Stimulated activated CD8-positive, alpha-beta memory T cell treated with anti-CD3 and anti-CD28 coated beads, Interleukin-15, amount 100 ng/mL, for 24 hours (primary cell): ENCODE measurements around the gene CHST9.
"Not testable (repeated sequence)": the region's sequence is repeated elsewhere in the genome, so short reads cannot be mapped to it uniquely, and the experiment has no call there.

ENCODE experiments used
- DNase-seq: peaks from one replicate; pipeline ENCODE4 v3.0.0-alpha.2; 2020; ENCODE audit warnings: low read depth

Gene CHST9, protein sequence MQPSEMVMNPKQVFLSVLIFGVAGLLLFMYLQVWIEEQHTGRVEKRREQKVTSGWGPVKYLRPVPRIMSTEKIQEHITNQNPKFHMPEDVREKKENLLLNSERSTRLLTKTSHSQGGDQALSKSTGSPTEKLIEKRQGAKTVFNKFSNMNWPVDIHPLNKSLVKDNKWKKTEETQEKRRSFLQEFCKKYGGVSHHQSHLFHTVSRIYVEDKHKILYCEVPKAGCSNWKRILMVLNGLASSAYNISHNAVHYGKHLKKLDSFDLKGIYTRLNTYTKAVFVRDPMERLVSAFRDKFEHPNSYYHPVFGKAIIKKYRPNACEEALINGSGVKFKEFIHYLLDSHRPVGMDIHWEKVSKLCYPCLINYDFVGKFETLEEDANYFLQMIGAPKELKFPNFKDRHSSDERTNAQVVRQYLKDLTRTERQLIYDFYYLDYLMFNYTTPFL

DNA sequence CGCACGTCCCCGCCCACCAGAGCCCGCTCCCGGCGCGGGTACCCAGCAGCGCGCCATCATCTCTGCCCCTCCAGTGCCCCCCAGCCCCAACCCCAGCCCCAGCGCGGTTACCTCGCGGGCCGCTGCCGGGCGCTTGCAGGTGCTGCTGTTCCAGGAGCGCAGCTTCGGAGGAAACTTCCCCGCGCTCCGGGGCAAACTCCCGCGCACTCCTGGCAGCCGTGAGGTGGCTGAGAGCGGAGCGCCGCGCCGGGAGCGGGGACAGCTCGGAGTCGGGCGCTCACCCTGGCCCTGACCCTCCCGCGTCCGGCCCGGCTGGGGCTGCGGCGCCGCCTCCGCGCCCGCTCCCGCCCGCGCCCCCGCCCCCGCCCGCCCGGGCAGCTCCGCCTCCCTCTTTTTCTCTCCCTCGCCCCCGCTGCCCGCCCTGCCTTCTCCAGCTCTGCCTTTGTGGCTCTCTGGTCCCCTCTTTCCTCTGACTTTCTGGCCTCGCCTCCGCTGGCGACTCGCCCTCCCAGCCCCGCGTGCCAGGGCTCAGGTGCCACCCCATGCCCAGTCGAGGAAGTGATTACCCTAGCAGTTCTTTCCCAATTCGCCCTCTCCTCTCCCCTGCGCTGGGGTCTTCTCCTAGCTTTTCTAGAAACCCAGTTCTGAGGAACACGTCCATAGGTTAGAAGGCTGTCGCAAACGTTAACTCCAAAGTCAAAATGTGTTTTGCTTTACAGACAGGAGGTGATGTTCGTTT, at the start of gene CHST9:
Gene CHST9 (minus strand): TSS at position 284 of the 739 bp plus-strand sequence. CDS start 42,499 bp downstream, outside the sequence.
- no peak for DNase-seq

DNA sequence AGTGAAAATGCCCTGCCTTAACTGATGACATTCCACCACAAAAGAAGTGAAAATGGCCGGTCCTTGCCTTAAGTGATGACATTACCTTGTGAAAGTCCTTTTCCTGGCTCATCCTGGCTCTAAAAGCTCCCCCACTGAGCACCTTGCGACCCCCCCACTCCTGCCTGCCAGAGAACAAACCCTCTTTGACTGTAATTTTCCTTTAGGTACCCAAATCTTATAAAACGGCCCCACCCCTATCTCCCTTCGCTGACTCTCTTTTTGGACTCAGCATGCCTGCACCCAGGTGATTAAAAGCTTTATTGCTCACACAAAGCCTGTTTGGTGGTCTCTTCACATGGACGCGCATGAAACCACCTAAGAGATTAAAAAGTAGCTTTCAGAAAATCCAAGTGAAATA, 47.2 kb upstream of the CHST9 start:
- not testable (repeated sequence) for DNase-seq

DNA sequence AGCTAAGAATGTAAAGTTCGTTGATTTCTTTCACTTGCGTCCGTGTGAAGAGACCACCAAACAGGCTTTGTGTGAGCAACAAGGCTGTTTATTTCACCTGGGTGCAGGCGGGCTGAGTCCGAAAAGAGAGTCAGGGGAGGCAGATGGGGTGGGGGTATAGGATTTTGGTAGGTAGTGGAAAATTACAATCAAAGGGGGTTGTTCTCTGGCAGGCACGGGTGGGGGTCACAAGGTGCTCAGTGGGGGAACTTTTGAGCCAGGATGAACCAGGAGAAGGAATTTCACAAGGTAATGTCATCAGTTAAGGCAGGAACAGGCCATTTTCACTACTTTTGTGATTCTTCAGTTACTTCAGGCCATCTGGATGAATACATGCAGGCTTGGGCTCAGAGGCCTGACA, 46.6 kb upstream of the CHST9 start:
- DNase-seq = not testable (repeated sequence)

DNA sequence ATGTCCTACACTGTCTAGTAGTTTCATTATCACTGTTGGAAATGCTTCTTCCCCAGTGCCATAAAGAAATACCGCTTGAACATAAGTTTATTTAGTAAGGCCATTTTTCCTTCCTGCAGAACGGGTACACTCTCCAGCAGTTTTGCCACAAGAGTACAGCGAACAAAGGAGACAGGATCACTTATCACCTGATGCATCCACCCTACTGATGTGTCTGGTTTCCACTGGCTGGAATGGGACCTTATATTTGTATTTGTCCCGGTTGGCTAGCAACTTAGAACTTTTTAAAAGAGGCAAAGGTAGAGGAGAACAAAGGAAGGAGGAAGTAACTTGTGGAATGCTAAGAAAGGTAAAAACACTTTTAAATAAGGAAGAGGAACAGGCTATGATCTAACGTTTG, 46.1 kb upstream of the CHST9 start:
- not testable (repeated sequence) for DNase-seq

DNA sequence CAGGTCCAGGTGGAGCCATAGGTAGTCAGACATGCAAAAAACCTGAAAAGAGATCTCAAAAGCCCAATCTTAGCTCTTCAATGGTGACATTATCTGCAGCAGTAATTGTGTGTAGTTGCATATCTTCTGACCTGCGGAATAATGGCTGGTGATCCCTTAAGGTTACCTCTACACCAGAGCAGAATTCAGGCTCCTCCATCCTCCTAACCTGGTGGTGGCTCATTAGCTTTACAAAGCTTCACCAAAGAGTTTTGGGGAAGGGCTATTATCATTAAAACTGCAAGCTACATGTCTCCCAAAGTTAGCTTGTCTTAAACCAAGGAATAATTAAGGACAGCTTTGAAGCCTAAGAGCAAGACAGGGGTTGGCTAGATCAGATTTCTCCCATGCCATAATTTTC, 42.6 kb upstream of the CHST9 start:
- DNase-seq = no peak

DNA sequence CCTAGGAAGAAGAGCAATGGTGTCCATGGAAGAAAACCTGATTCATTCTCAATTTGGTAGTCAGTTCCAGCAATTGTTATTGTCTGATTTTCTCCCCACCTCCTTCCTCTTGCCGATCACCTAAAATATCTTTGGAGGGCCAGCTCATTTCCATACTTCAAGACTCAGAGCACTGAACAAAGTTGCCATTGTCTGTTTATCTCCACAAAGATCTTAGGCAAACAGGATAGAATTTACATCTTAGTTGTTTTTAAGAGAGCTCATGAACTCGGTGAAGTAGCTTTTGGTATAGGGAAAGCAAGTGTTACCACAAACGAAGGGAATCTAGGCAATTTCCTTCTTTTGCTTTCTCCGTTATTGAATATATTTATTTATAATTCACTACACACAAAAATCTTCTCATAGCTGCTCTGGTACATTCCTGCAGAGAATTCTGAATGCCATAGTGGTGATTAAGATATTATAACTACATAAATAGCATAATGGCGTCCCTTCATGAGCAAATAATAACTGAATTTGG, 41.5 kb upstream of the CHST9 start:
- DNase-seq = no peak

DNA sequence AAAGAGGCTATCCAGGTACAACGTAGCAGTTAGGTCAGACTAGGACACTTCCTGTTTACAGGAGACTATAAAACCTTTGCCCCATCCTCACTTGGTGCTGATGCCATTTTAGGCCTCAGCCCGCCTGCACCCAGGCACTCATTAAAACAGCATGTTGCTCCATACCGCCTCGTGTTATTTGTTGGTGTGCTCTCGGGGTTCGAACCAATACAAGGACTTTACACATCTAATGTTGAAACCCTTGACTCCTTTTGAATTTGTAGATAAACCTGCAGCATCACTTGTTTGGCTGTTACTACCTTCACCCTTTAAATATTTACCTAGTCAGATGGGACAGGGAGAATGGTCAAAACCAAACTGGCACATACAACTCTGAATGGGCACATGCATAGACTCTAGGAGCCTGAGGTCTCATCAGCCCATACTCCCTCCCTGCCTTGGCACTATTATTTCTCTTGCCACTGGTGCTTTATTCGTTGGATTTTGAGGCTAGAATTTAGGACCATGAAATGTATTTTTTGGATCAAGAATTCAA, 40.9 kb upstream of the CHST9 start:
- no peak for DNase-seq

DNA sequence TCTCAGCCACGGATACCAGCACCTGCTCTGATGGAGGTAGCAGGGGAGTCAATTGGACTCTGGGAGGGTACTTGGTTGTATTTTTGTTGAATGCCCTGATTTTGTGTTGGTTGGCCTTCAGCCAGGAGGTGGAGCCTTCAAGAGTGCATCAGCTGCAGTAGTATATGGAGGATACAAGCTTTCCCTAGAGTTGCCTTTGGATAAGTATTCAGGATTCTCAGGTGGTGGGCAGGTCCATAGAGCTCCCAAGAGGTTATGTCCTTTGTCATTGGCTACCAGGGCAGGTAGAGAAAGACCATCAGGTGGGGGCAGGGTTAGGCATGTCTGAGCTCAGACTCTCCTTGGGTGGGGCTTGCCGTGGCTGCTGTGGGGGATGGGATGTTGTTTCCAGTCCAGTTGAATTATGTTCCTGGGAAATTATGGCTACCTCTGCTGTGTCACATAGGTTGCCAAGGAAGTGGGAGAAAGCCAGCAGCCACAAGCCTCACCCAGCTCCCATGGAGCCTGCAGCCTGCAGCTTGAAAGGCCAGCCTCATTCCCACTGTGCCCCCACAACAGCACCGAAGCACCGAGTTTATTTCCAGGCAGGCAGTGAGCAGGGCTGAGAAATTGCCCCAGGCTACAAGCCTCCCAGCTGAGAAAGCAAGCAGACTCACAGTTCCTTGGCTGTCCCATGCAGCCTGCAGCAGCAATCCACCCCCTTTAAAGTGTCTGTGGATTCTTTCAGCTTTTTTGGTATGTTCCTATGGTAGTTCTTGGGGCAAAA, 38.6 kb upstream of the CHST9 start:
- no peak for DNase-seq

DNA sequence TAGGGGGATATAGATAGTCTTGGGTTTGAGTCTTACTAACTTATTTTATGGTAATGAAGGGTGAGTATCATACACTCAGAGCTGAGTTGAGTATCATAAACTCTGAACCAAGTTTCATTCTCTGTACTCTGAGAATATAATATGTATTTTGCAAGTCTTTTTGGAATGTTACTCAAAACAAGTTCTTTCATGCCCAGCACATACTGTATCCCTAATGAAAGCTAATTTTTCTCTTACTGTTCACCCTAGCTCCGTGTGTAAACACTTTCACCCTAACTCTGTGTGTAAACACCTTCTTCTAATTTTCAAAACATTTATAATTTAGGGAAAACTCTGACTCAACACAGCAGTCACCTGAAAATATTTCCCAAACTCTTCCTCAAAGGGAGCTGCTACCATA, 29.7 kb upstream of the CHST9 start:
- no peak for DNase-seq

DNA sequence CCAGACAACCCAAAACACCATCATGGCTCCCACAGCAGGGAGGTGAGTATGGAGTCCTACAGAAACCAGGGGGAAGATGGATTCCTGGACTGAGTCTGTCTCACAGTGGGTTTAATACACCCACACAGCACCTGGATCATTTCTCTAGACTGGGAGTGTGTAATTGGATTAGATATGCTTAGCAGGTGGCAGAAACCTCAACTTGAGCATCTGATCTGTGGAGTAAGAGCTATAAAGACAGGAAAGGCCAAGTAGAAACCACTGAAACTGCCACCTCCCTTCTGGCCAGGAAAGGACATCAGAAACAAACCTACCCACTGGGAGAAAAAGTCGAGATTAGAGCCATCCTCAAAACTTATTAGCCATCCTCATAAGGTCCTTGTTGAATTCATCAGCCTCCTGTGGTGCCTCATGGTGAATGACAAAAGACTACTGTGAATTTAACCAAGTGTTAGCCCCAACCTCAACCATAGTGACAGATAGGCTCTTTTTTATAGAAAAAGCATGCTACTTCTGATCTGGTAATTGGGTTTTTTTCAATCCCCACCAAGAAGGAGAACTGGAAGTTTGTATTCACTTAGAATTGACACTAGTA, 28.1 kb upstream of the CHST9 start:
- DNase-seq = no peak

DNA sequence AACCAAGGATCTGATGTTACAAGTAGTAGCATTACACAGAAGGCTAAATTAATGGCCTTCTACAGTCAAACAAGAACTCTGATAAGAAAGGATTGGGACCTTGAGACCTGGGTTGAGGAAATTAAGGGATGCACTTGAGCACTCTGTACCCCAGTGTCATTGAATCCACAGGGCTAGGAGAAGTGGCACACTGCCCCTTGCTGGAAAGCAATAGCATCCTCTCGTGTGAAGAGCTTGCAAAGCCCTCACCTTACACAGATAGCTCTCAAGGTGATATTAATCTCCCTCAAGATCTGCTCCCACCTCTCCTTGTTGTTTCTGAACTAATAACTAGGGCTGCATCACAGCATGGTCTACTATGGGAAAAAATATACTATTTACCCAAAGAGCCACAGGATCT, 26.5 kb upstream of the CHST9 start:
- DNase-seq = no peak

DNA sequence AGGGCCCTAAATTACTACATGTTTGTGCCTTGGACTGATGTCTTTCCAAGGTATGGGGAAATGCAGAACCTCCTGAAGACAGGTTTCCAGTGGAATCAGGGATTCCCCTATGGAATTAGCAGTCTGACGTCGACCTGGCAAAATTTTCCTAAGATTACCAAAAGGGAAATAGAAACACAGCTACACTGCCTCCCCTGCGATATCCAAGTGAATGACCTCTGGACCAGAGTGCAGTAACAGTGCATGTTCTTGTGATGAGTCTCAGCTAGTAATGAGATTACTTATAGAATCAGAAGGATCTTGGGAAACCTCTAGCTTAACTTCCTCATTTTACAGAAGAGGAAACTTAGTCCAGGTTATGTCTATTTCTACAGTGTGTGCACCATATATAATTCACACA, 21.3 kb upstream of the CHST9 start:
- DNase-seq = no peak

DNA sequence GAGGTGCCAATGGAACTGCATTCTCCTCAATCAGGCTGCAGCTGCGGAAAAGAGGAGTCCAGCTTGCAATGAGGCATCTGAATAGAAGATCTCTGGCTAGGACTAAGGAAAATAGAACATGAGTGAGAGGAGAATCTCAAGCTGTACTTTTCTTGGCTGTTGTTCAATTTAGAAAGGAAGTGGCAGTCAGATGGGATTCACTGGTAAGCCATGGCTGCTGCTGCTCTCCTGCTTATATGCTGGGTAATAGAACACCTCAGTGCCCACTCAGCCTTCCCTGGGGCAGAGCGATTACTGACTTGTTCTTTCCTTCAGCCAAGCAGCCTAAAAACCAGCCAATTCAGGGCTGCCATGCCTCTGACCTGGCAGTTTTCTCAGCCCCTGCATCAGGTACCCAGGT, 17.6 kb upstream of the CHST9 start:
- DNase-seq = no peak

DNA sequence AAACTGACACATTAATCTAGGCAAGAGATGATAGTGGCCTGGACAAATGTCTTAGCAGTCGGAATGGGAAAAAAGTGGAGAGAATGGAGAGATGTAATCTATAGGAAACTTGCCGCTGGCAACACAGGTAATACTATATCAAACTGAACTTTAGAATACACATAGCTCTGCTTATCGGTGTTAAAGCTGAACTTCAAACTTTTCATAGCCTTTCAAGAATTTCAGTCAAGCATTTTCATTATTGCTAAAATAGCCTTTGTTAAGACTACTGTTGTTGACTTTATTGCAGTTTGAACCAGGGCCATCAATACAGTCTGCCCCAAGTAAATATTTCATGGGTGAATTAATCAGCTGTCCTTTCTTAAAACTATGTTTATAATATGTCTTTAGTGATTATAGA, 12.9 kb upstream of the CHST9 start:
- DNase-seq = no peak

DNA sequence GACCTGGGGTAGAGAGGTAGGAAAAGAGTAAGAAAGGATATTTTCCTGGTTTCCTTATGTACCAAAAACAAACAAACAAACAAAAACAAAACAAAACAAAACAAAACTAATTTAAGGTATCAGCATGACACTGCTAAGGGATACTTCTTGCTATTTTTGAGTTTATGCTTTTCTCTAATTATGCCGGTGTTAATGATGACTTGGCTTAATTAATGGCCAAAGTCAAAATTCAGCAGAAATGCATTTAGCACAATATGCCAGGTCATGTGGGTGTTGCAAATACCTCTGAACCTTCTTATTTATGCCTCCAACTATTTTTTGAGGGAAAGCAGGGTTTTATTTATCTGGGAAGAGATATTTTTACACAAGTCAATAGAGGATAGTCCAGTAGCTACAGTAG, 3.2 kb upstream of the CHST9 start:
- no peak for DNase-seq

DNA sequence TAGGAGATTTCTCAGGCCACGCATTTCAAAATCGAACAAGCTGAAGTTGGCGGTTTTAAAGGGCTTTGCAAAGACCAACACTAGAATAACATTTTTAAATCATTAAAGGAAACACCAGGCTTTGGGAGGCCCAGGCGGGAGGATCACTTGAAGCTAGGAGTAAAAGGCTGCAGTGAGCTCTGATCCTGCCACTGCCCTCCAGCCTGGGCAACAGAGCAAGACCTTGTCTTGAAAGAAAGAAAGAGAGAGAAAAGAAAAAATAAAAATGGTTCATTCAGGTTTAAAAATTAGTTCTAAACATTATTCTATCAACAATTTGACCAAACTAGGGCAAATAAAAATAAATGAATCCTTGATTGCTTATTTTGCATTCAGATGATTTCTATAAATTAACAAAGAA, 789 bp upstream of the CHST9 start:
- no peak for DNase-seq

DNA sequence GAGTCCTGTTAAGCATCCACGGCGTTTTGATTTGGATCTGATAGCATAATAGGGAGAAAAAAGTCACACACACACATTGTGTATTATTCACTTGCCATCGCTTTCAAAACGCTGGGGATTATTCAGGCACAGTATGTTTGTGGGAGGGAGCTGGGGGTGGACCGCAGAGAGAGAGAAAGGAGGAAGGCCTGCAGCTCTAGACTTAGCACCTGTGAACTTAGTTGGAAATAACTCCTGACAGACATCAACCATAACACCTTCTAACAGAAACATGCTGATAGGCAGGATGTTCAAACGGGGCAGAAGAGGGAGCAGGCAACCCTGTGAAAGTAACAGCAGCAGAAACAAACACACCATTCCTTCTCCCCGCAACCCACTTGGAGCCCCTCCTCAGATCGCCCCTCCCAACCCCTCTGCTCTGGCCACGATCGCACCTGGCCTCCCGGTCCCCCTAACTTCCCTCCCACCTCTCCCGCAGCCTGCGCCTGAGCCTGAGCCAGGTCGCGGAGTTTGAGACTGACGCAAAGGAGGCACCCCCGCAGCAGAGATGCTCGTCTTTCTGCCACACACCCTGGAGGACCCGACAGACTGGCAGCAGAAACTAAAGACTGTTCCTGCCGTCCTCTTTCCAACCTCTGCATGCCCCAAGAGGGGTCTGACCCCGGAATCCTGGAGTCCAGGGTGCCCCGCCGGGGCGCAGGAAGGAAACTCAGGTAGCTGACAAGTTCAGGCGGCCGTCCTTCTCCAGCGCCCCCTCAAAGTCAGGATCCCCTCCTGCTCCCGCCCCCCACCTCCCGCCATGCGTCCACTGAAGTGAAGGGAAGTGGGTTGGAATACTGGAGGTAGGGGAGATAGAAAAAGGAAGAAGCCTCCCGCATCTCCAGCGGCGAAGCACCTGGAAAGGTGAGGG, 738 bp downstream of the CHST9 start:
- no peak for DNase-seq

DNA sequence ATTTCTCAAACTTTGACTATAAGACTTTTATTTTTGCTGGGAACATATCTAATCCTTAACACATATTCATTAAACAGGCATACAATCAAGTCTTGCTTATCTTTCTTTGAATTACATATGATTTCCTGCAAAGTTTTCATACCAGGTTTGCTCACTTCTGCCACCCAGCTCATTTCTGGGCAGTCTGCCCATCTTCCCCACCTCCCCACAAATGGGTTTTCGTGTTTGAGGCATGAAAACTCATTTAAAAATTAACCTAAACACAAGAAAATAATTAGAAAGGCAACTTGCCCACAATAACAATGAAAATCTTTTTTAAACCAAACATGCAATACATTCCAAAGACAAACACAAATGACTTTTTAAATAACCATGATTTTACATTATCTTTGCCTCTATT, 3.4 kb downstream of the CHST9 start:
- no peak for DNase-seq

DNA sequence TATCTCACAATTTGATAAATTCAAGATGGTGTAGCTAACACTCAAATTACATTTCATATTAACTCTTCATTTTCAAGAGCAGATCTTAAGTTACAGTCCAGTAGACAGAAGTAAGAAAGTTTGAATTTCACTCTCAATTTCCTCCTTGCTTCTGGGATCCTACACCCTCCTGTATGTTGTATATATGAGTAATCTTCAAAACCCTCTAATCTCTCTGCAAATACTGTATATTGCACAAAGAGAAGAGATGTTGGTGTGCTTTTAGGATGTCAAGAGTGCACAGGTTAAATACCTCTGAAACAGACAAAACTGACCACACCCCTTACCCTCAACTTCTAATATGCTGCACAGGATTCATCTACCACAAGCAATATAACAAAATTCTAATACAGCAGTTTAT, 6.7 kb downstream of the CHST9 start:
- DNase-seq = no peak

DNA sequence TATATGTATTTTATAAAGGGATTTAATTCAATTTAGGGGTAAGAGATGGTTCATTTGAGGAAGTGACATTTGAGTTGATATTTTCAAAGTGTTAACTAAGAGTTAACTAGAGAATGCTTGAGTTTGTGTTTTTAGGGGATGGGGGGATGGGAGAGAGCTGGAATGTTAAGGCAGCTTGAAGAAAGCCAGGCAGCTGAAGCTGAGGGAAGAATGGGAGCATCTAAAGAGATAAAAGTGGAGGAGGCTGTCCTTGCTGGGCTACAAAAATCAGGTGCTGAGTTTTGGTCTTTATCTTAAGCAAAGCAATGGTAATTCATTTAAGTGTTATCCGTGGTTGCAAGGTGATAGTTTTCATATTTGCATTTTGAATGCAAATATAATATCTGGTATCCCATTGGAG, 9.2 kb downstream of the CHST9 start:
- no peak for DNase-seq

DNA sequence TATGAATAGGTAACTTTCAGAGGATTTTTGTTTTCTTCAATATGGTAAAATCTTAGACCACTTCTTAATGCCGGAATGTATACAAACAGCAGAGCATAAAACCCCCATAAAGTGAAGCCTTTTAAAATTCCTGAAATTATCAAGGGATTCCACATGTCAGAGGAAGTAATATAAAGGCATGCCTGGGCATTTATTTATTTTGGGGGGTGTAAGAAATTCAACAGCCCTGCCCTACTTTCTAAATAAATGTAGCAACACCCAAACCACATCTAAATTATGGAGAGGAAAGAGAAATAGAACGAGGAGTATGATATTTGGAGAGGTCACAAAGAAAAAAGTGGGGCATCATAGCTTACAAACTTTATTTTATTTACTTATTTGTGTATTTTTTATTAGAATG, 9.9 kb downstream of the CHST9 start:
- no peak for DNase-seq
